HepG2 (cell line): ENCODE results near the gene PARP15. TPM values are rescaled to one million over a fixed set of nuclear protein-coding genes. Genes with fewer than 3 reads are reported as not detected.

Experiments
- ATAC-seq: fragments of 200-7000 bp; cut with Tn5 transposase; 3 replicates; pipeline ENCODE4 v1.9.1; 2020; ENCODE audit warnings: mild to moderate bottlenecking, moderate library complexity
- BruUV-seq: library from RNA; stranded (reverse); fragments of 400-500 nt; replicated peaks from 2 replicates; lab custom pipeline; 2021; lab: Mats Ljungman, UMichigan
- CTCF ChIA-PET: fragments of 300-600 bp; formaldehyde crosslinking; extraction: SDS; loops from one replicate; lab custom pipeline; 2021; ENCODE audit warnings: low total read pairs, inconsistent platforms, low intra/inter-chr PET ratio; lab: Yijun Ruan, JAX
- POLR2A ChIA-PET: fragments of 350-600 bp; sonication (Branson Sonifier 250); formaldehyde crosslinking; loops from one replicate; lab custom pipeline; 2020; ENCODE audit warnings: antibody characterized with exemption, inconsistent platforms; lab: Yijun Ruan, JAX
- DNase-seq: peaks from one replicate; pipeline ENCODE4 v3.0.0-alpha.2; 2015; ENCODE audit warnings: low spot score
- FAIRE-seq: peaks from 3 replicates; lab custom pipeline; 2011; peaks lifted over from hg19 to GRCh38; lab: Jason Lieb, UNC
- H2AFZ ChIP-seq: one replicate; pipeline ENCODE4 v1.6.1; 2011; ENCODE audit warnings: low read length, inconsistent platforms
- H3K27ac ChIP-seq: fragments of 300-600 bp; 3 replicates; pipeline ENCODE4 v1.8.0; 2011; ENCODE audit warnings: mixed run types, mild to moderate bottlenecking, mixed read lengths, low read length, inconsistent platforms; ENCODE audit not compliant: insufficient read depth; ENCODE audit errors: extremely low read length
- H3K27me3 ChIP-seq, 2 experiments: fragments of 200-600 bp in 1 of 2; 2 replicates in 1 of 2; 3 replicates in 1 of 2; pipeline versions ENCODE4 v1.6.0 to v1.8.0; 2011; ENCODE audit warnings: low read length in 2 of 2, mild to moderate bottlenecking in 2 of 2, moderate library complexity in 2 of 2, inconsistent platforms in 1 of 2; ENCODE audit not compliant: insufficient read depth in 2 of 2, control insufficient read depth in 1 of 2
- H3K36me3 ChIP-seq, 2 experiments: fragments of 200-600 bp in 1 of 2; replicated peaks in 1 of 2; 2 replicates in 1 of 2; 3 replicates in 1 of 2; pipeline versions ENCODE4 v1.5.1 to v1.8.0; 2011; ENCODE audit warnings: low read length in 2 of 2, inconsistent platforms in 1 of 2; ENCODE audit not compliant: insufficient read depth in 2 of 2, control insufficient read depth in 1 of 2
- H3K4me1 ChIP-seq: 2 replicates; pipeline ENCODE4 v1.5.1; 2012; ENCODE audit warnings: low read length, inconsistent platforms; ENCODE audit not compliant: insufficient read depth
- H3K4me2 ChIP-seq: 2 replicates; pipeline ENCODE4 v1.6.0; 2011; ENCODE audit warnings: low read depth, low read length, inconsistent platforms
- H3K4me3 ChIP-seq, 3 experiments: fragments of 200-600 bp in 1 of 3; sonication (generic), shearing (Covaris generic) in 1 of 3; replicated peaks in 1 of 3; 2 replicates each; pipeline ENCODE4 v1.5.1; 2011 to 2016; ENCODE audit warnings: low read length in 3 of 3, inconsistent platforms in 2 of 3, low read depth in 2 of 3, mild to moderate bottlenecking in 2 of 3, control low read depth in 1 of 3, mixed read lengths in 1 of 3; ENCODE audit not compliant: insufficient read depth in 1 of 3
- H3K79me2 ChIP-seq: one replicate; pipeline ENCODE4 v1.6.1; 2011; ENCODE audit warnings: low read length, inconsistent platforms; ENCODE audit not compliant: insufficient read depth
- H3K9ac ChIP-seq: 2 replicates; pipeline ENCODE4 v1.6.0; 2011; ENCODE audit warnings: mild to moderate bottlenecking, low read depth, low read length, inconsistent platforms; ENCODE audit not compliant: insufficient read depth
- H3K9me3 ChIP-seq: 2 replicates; pipeline ENCODE4 v1.5.1; 2012; ENCODE audit warnings: mild to moderate bottlenecking, low read length
- H4K20me1 ChIP-seq: 2 replicates; pipeline ENCODE4 v1.6.0; 2011; ENCODE audit warnings: inconsistent platforms, mild to moderate bottlenecking, low read length, moderate library complexity; ENCODE audit not compliant: insufficient read depth
- ARHGAP35 ChIP-seq: sonication (generic); formaldehyde crosslinking; IDR thresholded peaks from 2 replicates; pipeline ENCODE4 v1.9.0; 2022; ENCODE audit warnings: mild to moderate bottlenecking, inconsistent platforms, moderate library complexity, missing genetic modification reagents, borderline replicate concordance
- BRF2 ChIP-seq: sonication (generic); formaldehyde crosslinking; IDR thresholded peaks from 2 replicates; pipeline ENCODE4 v1.8.1; 2022; ENCODE audit warnings: mild to moderate bottlenecking, missing genetic modification reagents
- CSRNP1 ChIP-seq: sonication (generic); formaldehyde crosslinking; IDR thresholded peaks from 2 replicates; pipeline ENCODE4 v1.8.1; 2023; ENCODE audit warnings: mild to moderate bottlenecking, missing genetic modification reagents
- ELF3 ChIP-seq: IDR thresholded peaks from 2 replicates; pipeline ENCODE4 v1.6.1; 2016; ENCODE audit warnings: missing genetic modification reagents, missing compliant biosample characterization
- FIP1L1 ChIP-seq: fragments of 200-400 bp; formaldehyde crosslinking; IDR thresholded peaks from 2 replicates; pipeline ENCODE4 v1.6.1; 2018; ENCODE audit warnings: low read depth, mild to moderate bottlenecking, low read length, moderate library complexity, borderline replicate concordance; ENCODE audit not compliant: insufficient read depth
- GPN1 ChIP-seq: sonication (generic); formaldehyde crosslinking; IDR thresholded peaks from 2 replicates; pipeline ENCODE4 v1.5.1; 2020; ENCODE audit warnings: missing genetic modification reagents, borderline replicate concordance
- HNRNPUL1 ChIP-seq: fragments of 200-400 bp; formaldehyde crosslinking; IDR thresholded peaks from 2 replicates; pipeline ENCODE4 v1.6.1; 2017; ENCODE audit warnings: low read depth, mild to moderate bottlenecking, low read length, moderate library complexity
- KDM6A ChIP-seq: IDR thresholded peaks from 2 replicates; pipeline ENCODE4 v1.6.1; 2016; ENCODE audit warnings: low read depth
- MYC ChIP-seq: sonication (generic); formaldehyde crosslinking; IDR thresholded peaks from 2 replicates; pipeline ENCODE4 v1.9.0; 2021; ENCODE audit warnings: missing genetic modification reagents, borderline replicate concordance
- SMARCE1 ChIP-seq: fragments of 450-650 bp; IDR thresholded peaks from 2 replicates; pipeline ENCODE4 v1.6.1; 2017; ENCODE audit warnings: borderline replicate concordance
- TBL1XR1 ChIP-seq: fragments of 150-350 bp; IDR thresholded peaks from 2 replicates; pipeline ENCODE4 v1.6.1; 2014; ENCODE audit warnings: borderline replicate concordance, low read length; ENCODE audit not compliant: partially characterized antibody
- ZFP1 ChIP-seq: IDR thresholded peaks from 2 replicates; pipeline ENCODE4 v1.6.1; 2016
- ZNF17 ChIP-seq: sonication (generic); formaldehyde crosslinking; IDR thresholded peaks from 2 replicates; pipeline ENCODE4 v1.5.0; 2020; ENCODE audit warnings: mild to moderate bottlenecking, missing genetic modification reagents
- ZNF317 ChIP-seq: sonication (generic); formaldehyde crosslinking; IDR thresholded peaks from 2 replicates; pipeline ENCODE4 v1.5.0; 2020; ENCODE audit warnings: mild to moderate bottlenecking, missing genetic modification reagents
- ZNF766 ChIP-seq: sonication (generic); formaldehyde crosslinking; IDR thresholded peaks from 2 replicates; pipeline ENCODE4 v1.5.0; 2020; ENCODE audit warnings: missing genetic modification reagents, borderline replicate concordance
- ZNF790 ChIP-seq: sonication (generic); formaldehyde crosslinking; IDR thresholded peaks from 2 replicates; pipeline ENCODE4 v1.8.0; 2022; ENCODE audit warnings: missing genetic modification reagents, mild to moderate bottlenecking, borderline replicate concordance
- WGBS: methylation state at CpG from one replicate; pipeline ENCODE4 v1.1.6; 2017; ENCODE audit warnings: low lambda C conversion rate; 5-methylcytosine and 5-hydroxymethylcytosine counted together
- in situ Hi-C: cut with HindIII; loops from 2 replicates; pipeline ENCODE4 v1.10.0; 2017; ENCODE audit warnings: low pct_unique_long_range_greater_than_20kb; ENCODE audit not compliant: extremely low pct_ligation_motif_present
- intact Hi-C: fragments of 100-400 bp; cut with micrococcal nuclease; formaldehyde crosslinking; loops from one replicate; pipeline ENCODE4 v1.10.0; 2022; ENCODE audit not compliant: unreplicated experiment
- polyA plus RNA-seq, 8 experiments: library from polyadenylated mRNA; depleted of rRNA in 3 of 8; stranded (reverse) in 7 of 8; unstranded in 1 of 8; fragments of >200 nt; fragmentation: Illumina TruSeq in 4 of 8; extraction: Trizol in 4 of 8; gene quantifications; 2 replicates each; pipeline versions ENCODE4 v1.2.1 to v1.2.3, GENCODE V29; 2011 to 2016; ENCODE audit warnings: low read depth in 4 of 8, missing spikeins in 1 of 8, mixed read lengths in 1 of 8; ENCODE audit not compliant: insufficient read depth in 1 of 8
- total RNA-seq, 5 experiments: library from RNA; depleted of rRNA; stranded (reverse); fragments of >200 nt; fragmentation: Illumina TruSeq; extraction: Trizol; gene quantifications; 2 replicates each; pipeline ENCODE4 v1.2.3, GENCODE V29; 2016; ENCODE audit warnings: low read depth in 1 of 5
- TF ChIP-seq, protein P1 (sequence below): sonication (generic); formaldehyde crosslinking; IDR thresholded peaks from 2 replicates; pipeline ENCODE4 v1.4.0; 2020; ENCODE audit warnings: mild to moderate bottlenecking, missing genetic modification reagents
- TF ChIP-seq, protein P2 (sequence below): fragments of 450-650 bp; IDR thresholded peaks from 2 replicates; pipeline ENCODE4 v1.6.1; 2017; ENCODE audit warnings: mild to moderate bottlenecking

PARP15 gene
- total and polyA plus RNA-seq, 2 of the 13 experiments (the other 11 are each of a cell fraction or from before 2014, with no cell fraction given) = 0.02 TPM; not detected in 1

GRCh38 chr3:122671553-122671952, 94.1 kb downstream of the PARP15 start:
- Histone ChIP-seq H4K20me1 (no peaks in the 10 kb centered on the region), H2AFZ (no peak overlapping the region), H3K4me3 (no peak overlapping the region), H3K79me2 (no peaks in the 10 kb centered on the region), H3K27ac (no peak overlapping the region), H3K4me1 (peaks cover 16% of the 10 kb centered on the region), H3K36me3 (no peaks in the 10 kb centered on the region), H3K27me3 (no peaks in the 10 kb centered on the region), H3K9me3 (no peaks in the 10 kb centered on the region), H3K9ac (no peak overlapping the region), H3K4me2 (no peak overlapping the region)
- intact Hi-C loops = loop anchor here (10.0 kb wide), 2 partner anchors 367 to 1127 kb away; partner anchors contain the start of gene POLQ
- in situ Hi-C loops = no loop called here
- DNase-seq (no peak), ATAC-seq (no peak), FAIRE-seq (no peak)
- ChIA-PET POLR2A (no interaction called here), CTCF (no interaction called here)
- no TSS peak for BruUV-seq
- 80% methylated on average over 2 of the region's 2 CpGs for WGBS
- TF ChIP-seq ZNF766 (CRISPR knock-in tag) (no peak), HNRNPUL1 (no peak), FIP1L1 (no peak), CSRNP1 (CRISPR knock-in tag) (no peak), ELF3 (CRISPR knock-in tag) (no peak), MYC (CRISPR knock-in tag) (no peak), ZNF317 (no peak), ZNF17 (CRISPR knock-in tag) (no peak), ZFP1 (CRISPR knock-in tag) (no peak), KDM6A (CRISPR knock-in tag) (no peak), ARHGAP35 (CRISPR knock-in tag) (no peak), ZNF790 (no peak), GPN1 (no peak), BRF2 (CRISPR knock-in tag) (no peak), TBL1XR1 (no peak), SMARCE1 (no peak)
- TF ChIP-seq, protein P1, sequence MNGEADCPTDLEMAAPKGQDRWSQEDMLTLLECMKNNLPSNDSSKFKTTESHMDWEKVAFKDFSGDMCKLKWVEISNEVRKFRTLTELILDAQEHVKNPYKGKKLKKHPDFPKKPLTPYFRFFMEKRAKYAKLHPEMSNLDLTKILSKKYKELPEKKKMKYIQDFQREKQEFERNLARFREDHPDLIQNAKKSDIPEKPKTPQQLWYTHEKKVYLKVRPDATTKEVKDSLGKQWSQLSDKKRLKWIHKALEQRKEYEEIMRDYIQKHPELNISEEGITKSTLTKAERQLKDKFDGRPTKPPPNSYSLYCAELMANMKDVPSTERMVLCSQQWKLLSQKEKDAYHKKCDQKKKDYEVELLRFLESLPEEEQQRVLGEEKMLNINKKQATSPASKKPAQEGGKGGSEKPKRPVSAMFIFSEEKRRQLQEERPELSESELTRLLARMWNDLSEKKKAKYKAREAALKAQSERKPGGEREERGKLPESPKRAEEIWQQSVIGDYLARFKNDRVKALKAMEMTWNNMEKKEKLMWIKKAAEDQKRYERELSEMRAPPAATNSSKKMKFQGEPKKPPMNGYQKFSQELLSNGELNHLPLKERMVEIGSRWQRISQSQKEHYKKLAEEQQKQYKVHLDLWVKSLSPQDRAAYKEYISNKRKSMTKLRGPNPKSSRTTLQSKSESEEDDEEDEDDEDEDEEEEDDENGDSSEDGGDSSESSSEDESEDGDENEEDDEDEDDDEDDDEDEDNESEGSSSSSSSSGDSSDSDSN (CRISPR knock-in tag) = no peak
- TF ChIP-seq, protein P2, sequence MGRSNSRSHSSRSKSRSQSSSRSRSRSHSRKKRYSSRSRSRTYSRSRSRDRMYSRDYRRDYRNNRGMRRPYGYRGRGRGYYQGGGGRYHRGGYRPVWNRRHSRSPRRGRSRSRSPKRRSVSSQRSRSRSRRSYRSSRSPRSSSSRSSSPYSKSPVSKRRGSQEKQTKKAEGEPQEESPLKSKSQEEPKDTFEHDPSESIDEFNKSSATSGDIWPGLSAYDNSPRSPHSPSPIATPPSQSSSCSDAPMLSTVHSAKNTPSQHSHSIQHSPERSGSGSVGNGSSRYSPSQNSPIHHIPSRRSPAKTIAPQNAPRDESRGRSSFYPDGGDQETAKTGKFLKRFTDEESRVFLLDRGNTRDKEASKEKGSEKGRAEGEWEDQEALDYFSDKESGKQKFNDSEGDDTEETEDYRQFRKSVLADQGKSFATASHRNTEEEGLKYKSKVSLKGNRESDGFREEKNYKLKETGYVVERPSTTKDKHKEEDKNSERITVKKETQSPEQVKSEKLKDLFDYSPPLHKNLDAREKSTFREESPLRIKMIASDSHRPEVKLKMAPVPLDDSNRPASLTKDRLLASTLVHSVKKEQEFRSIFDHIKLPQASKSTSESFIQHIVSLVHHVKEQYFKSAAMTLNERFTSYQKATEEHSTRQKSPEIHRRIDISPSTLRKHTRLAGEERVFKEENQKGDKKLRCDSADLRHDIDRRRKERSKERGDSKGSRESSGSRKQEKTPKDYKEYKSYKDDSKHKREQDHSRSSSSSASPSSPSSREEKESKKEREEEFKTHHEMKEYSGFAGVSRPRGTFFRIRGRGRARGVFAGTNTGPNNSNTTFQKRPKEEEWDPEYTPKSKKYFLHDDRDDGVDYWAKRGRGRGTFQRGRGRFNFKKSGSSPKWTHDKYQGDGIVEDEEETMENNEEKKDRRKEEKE = no peak
